ENCODE data around the gene GHR. TPM values are rescaled to one million over a fixed set of nuclear protein-coding genes. Genes with fewer than 3 reads are reported as not detected.

GHR gene
- total and polyA plus RNA-seq, 2 of the 8 experiments (the other 6 are each of a cell fraction or from before 2014, with no cell fraction given), result 0.15 to 0.19 TPM

- TF ChIP-seq SP4 (IDR thresholded peaks at IDR 0.05; ENCODE audit: low read length) (no peak), BRCA1 (IDR thresholded peaks at IDR 0.05; ENCODE audit: low read depth, low read length) (no peak), ZNF274 (IDR thresholded peaks at IDR 0.05; ENCODE audit: borderline replicate concordance, extremely low read depth, low read length) (no peak)
These were observed 38.8 kb downstream of the GHR start (continued) for GRCh38 chr5:42462083-42462482.

All from H1 (cell line).